ENCODE measurements around the gene HOXC6.
A peak's percentile ranks its signal among the peaks of the same experiment; 100 is the strongest.

The HOXC6 gene

GRCh38 chr12:54028314-54029201 is at the start of gene HOXC6:
Gene HOXC6 (plus strand): TSS chr12:54028440. CDS start chr12:54028522, 82 bp downstream.
- DNase-seq (ENCODE audit: low read depth in 3 of 3, low spot score in 1 of 3), result no peak

- no peak for DNase-seq (ENCODE audit: low read depth in 3 of 3, low spot score in 1 of 3)
Measured at GRCh38 chr12:53978477-53979356, 49.5 kb upstream of the HOXC6 start.

GRCh38 chr12:53980104-53980801 is 48.0 kb upstream of the HOXC6 start:
- DNase-seq (ENCODE audit: low read depth in 3 of 3, low spot score in 1 of 3), result no peak

GRCh38 chr12:53980802-53981496 is 47.3 kb upstream of the HOXC6 start:
- no peak for DNase-seq (ENCODE audit: low read depth in 3 of 3, low spot score in 1 of 3)

GRCh38 chr12:53981634-53982565 is 46.3 kb upstream of the HOXC6 start:
- no peak for DNase-seq (ENCODE audit: low read depth in 3 of 3, low spot score in 1 of 3)

- no peak for DNase-seq (ENCODE audit: low read depth in 3 of 3, low spot score in 1 of 3)
Measured at GRCh38 chr12:53982648-53983567, 45.3 kb upstream of the HOXC6 start.

DNA sequence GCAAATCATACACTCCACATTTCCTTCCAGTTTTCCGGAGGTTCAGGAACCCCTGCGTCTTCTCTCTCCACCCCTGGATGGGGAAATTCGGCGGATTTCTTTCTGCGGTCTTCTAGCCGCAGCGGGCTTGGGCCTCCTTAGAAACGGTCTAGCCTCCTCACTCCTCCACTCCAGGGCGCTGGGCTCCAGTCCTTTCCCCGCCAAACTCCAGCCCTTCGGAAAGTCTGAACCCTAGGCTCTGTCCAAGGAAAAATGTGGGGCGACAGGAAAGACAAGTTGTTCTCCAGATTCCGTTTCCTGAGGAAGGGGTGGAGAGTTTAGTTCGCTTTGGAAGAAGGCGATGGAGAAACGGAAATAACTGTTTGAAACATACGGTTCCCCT is 44.7 kb upstream of the HOXC6 start:
- no peak for DNase-seq (ENCODE audit: low read depth in 3 of 3, low spot score in 1 of 3)

DNA sequence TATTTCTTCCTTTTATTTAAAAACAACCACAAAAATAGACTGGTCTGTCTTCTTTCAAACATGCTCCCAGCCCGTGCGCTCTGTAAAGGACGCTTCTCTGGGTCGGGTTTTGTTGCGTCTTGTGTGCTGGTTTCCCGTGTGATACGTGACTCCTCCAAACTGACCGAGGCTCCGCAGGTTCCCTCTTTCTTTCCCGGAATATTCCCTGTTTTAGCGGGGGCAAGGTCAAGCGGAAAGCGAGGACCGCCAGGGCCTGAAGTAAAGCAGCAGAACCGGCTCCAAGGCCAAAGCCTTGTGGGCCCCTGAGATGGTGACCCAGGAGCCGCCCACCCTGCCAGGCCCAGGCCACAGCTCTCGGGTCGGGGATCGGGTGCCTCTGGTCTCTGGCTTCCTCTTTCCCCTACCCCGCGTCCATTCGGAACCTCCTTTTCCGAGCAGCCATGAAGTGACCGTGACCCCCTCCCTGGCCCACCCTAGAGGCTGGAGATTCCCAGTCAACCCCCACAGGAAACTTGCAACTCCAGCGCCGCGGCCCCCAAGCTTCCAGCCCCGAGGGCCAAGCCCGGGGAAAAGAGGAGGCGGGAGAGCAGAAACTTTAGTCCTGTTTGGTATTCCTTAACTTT is 44.2 kb upstream of the HOXC6 start:
- DNase-seq (ENCODE audit: low read depth in 3 of 3, low spot score in 1 of 3), result no peak

DNA sequence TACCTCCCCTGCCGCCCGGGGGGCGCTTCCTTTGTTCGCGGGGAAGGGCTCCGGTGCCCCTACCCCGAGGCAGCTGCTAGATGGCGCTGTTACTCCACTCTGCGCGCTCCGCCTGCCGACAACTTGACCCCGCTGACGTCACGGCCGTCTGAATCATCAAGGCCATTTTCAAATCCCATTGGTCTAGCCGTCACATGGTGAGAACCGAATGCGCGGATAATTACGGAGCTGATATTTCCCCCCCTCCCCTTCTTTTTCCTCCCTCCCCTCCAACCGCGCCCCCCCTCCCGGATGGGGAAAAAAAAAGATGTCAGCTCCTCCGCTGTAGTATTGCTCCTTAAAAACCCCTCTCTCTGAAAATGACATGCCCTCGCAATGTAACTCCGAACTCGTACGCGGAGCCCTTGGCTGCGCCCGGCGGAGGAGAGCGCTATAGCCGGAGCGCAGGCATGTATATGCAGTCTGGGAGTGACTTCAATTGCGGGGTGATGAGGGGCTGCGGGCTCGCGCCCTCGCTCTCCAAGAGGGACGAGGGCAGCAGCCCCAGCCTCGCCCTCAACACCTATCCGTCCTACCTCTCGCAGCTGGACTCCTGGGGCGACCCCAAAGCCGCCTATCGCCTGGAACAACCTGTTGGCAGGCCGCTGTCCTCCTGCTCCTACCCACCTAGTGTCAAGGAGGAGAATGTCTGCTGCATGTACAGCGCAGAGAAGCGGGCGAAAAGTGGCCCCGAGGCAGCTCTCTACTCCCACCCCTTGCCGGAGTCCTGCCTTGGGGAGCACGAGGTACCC is 43.1 kb upstream of the HOXC6 start, which contains the start of gene HOXC10:
Gene HOXC10 (plus strand): TSS at position 246 of the 791 bp plus-strand sequence. CDS start 114 bp downstream, at position 360.
- DNase-seq (ENCODE audit: low read depth in 3 of 3, low spot score in 1 of 3), result peak in 2 of 3 donors; percentile 29 to 73

GRCh38 chr12:53985692-53985993 is 42.6 kb upstream of the HOXC6 start:
- no peak for DNase-seq (ENCODE audit: low read depth in 3 of 3, low spot score in 1 of 3)

DNA sequence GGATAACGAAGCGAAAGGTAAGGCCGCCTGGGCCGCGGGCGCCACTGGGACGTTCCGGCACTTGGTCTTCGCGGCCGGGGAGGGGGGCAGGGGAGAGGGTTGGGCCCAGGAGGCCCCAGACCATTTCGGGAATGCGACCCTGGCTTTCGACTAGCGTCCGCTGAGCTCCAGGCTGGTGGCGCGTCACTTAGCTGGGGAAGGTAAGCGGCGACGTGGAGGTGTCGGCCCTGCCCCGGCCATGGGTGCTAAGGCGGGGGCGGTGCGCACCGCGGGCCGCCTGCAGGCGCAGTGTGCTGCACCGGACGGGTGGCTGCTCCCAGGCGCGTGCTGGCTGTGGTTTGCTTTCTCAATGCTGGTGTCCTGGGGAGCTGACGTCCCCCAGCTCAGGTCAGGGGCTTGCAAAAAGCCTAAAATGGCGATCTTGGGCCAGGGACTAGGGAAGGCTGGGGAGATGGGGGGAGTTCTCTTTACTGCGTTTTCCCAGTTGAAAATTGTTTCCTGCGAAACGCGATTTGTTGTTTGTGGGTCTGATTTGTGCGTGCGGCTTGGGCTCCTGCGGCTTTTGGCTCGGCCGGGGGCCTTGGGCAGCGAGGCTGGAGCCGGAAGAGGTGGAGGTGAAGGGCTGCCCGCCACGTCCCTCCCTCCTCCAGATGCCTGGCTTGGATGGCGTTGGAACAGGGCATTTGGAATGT is 42.1 kb upstream of the HOXC6 start:
- DNase-seq (ENCODE audit: low read depth in 3 of 3, low spot score in 1 of 3), result no peak

GRCh38 chr12:53986686-53987483 is 41.4 kb upstream of the HOXC6 start:
- no peak for DNase-seq (ENCODE audit: low read depth in 3 of 3, low spot score in 1 of 3)

DNA sequence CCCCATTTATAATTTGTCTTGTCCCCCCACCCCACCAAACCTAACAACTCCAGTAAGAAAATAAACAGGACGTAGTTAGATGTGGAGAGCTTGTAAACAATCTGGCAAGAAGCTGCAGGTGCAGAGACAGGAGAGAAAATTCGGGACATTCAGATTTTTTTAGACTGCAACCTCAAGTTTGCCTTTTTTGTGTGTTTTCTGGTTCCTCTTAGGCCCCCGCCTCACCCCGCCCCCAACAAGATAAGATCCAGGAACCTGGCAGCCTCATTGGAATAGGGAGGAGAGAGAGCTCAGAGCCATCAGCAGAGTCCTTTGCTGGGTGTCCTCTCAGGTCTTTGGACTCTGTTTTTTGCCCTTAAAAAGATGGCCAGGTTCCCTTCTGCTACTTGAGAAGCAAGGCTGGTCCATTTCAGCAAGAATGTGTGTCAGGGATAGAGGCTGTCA is 40.4 kb upstream of the HOXC6 start:
- no peak for DNase-seq (ENCODE audit: low read depth in 3 of 3, low spot score in 1 of 3)

DNA sequence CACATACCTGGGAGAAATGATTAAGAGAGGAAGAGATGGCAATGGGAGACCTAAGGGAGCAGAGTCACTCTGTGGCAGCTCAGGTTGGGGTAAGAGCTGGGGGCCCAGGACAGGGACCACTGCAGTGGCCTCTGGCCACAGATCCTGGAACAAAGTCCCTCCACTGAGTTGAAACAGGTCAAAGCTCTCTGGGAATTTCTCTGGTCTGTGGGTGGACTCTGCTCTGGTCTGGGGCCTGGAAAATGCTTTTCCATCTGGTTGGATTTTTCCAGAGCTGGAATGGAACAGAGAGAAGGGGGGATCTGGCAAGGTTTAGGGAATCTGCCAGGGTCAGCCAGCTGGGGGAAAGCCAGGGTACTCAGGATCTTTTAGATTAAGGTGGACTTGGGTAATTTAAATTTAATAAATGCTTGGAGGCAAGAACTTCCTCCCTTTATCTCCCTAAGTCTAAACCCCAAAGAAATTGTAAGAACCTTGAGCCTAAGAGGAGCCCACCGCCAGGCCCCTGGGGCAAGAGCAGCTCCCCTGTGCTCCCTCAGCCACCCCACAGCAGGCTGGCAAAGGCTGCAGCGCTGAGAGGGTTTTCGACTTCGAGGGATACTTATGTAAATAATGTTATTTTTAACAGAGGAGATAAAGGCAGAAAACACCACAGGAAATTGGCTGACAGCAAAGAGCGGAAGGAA is 39.6 kb upstream of the HOXC6 start:
- no peak for DNase-seq (ENCODE audit: low read depth in 3 of 3, low spot score in 1 of 3)
